Left lobe of liver (tissue), 2 donors: ENCODE data around the gene CEP19. TPM values are rescaled to one million over a fixed set of nuclear protein-coding genes. Genes with fewer than 3 reads are reported as not detected.

Experiments
- ATAC-seq: fragments of 200-7000 bp; cut with Tn5 transposase; one replicate; pipeline ENCODE4 v1.9.1; 2020; ENCODE audit warnings: mild to moderate bottlenecking, moderate library complexity
- DNase-seq: peaks from one replicate; pipeline ENCODE4 v3.0.0-alpha.2; 2020; ENCODE audit warnings: low spot score
- total RNA-seq: library from RNA; stranded (reverse); gene quantifications from one replicate; pipeline ENCODE4 v1.2.1, GENCODE V29; 2021
- donor health status: DM: no; HTN: no; CAD: no; lungs with moderate emphysema.
- donor health status: DM: no; HTN: yes; CAD: no.

The CEP19 gene
- total RNA-seq, 1 donor from 2014 or later: 0.43 TPM

- peak; percentile 88 for ATAC-seq
- no peak for DNase-seq
Measured at GRCh38 chr3:196712514-196713413, 714 bp upstream of the CEP19 start.

- ATAC-seq (no peak), DNase-seq (no peak)
Measured at GRCh38 chr3:196708467-196708866, 3.6 kb downstream of the CEP19 start.

- DNase-seq (no peak), ATAC-seq (no peak)
Measured at GRCh38 chr3:196707566-196707965, 4.5 kb downstream of the CEP19 start.

- ATAC-seq (no peak), DNase-seq (no peak)
Measured at GRCh38 chr3:196706731-196707130, 5.3 kb downstream of the CEP19 start.

- ATAC-seq: no peak
- no peak for DNase-seq
Measured at GRCh38 chr3:196706327-196706726, 5.7 kb downstream of the CEP19 start.

GRCh38 chr3:196700801-196701200 is 11.2 kb downstream of the CEP19 start:
- DNase-seq (no peak), ATAC-seq (no peak)

GRCh38 chr3:196699749-196700148 is 12.3 kb downstream of the CEP19 start:
- ATAC-seq: no peak

GRCh38 chr3:196697270-196697669 is 14.8 kb downstream of the CEP19 start:
- no peak for DNase-seq
- ATAC-seq: no peak

More at GRCh38 chr3:196699749-196700148, 12.3 kb downstream of the CEP19 start:
- DNase-seq: no peak

- DNase-seq (no peak), ATAC-seq (no peak)
Measured at GRCh38 chr3:196695849-196696226, 16.2 kb downstream of the CEP19 start.

- DNase-seq: no peak
- no peak for ATAC-seq
Measured at GRCh38 chr3:196694941-196695848, 16.9 kb downstream of the CEP19 start.

- ATAC-seq (no peak), DNase-seq (no peak)
Measured at GRCh38 chr3:196694202-196694638, 17.8 kb downstream of the CEP19 start.

- no peak for DNase-seq
Measured at GRCh38 chr3:196691386-196691785, 20.7 kb downstream of the CEP19 start.

GRCh38 chr3:196689941-196690660 is 21.9 kb downstream of the CEP19 start:
- DNase-seq (no peak), ATAC-seq (no peak)

More at GRCh38 chr3:196691386-196691785, 20.7 kb downstream of the CEP19 start:
- no peak for ATAC-seq

GRCh38 chr3:196688349-196688748 is 23.7 kb downstream of the CEP19 start:
- no peak for DNase-seq
- peak; percentile 52 for ATAC-seq

- no peak for ATAC-seq
- DNase-seq: no peak
Measured at GRCh38 chr3:196686436-196686835, 25.6 kb downstream of the CEP19 start.

- DNase-seq: peak; percentile 56
Measured at GRCh38 chr3:196684548-196685407, 27.3 kb downstream of the CEP19 start.

GRCh38 chr3:196677931-196678330 is 34.1 kb downstream of the CEP19 start:
- ATAC-seq: no peak
- DNase-seq: no peak

More at GRCh38 chr3:196684548-196685407, 27.3 kb downstream of the CEP19 start:
- ATAC-seq: peak; percentile 95

- ATAC-seq: no peak
- DNase-seq: no peak
Measured at GRCh38 chr3:196677353-196677752, 34.7 kb downstream of the CEP19 start.

- DNase-seq (no peak), ATAC-seq (no peak)
Measured at GRCh38 chr3:196673632-196674031, 38.4 kb downstream of the CEP19 start.

GRCh38 chr3:196670339-196670738 is 41.7 kb downstream of the CEP19 start:
- DNase-seq (no peak), ATAC-seq (peak; percentile 62)
